GM12878 (cell line): Measurements from ENCODE around the gene PLIN3. TPM values are rescaled to one million over a fixed set of nuclear protein-coding genes. Genes with fewer than 3 reads are reported as not detected.

ENCODE experiments used
- ATAC-seq: fragments of 200-7000 bp; cut with Tn5 transposase; 3 replicates; pipeline ENCODE4 v1.9.1; 2020; ENCODE audit warnings: mild to moderate bottlenecking, moderate library complexity
- BruUV-seq: library from RNA; stranded (reverse); fragments of 400-500 nt; replicated peaks from 2 replicates; lab custom pipeline; 2021; lab: Mats Ljungman, UMichigan
- CTCF ChIA-PET: fragments of 300-600 bp; sonication (Branson Sonifier 250); formaldehyde crosslinking; extraction: SDS; loops from one replicate; lab custom pipeline; 2021; ENCODE audit warnings: inconsistent platforms; lab: Yijun Ruan, JAX
- POLR2A ChIA-PET: fragments of 350-600 bp; formaldehyde crosslinking; extraction: SDS; loops from one replicate; lab custom pipeline; 2021; ENCODE audit warnings: inconsistent platforms; lab: Charles Lee
- RAD21 ChIA-PET: fragments of 300-600 bp; sonication (Branson Sonifier 250); formaldehyde crosslinking; loops from one replicate; lab custom pipeline; 2023; ENCODE audit warnings: antibody characterized with exemption; ENCODE audit not compliant: unreplicated experiment; lab: Charles Lee
- SMC1A ChIA-PET: fragments of 300-600 bp; sonication (Branson Sonifier 250); formaldehyde crosslinking; loops from one replicate; lab custom pipeline; 2023; ENCODE audit not compliant: unreplicated experiment, uncharacterized antibody; lab: Charles Lee
- DNase-seq: peaks from one replicate; pipeline ENCODE4 v3.0.0-alpha.2; 2011; ENCODE audit warnings: low read depth, low spot score
- FAIRE-seq: peaks from 3 replicates; lab custom pipeline; 2011; peaks lifted over from hg19 to GRCh38; lab: Jason Lieb, UNC
- H2AFZ ChIP-seq: 2 replicates; pipeline ENCODE4 v1.6.0; 2011; ENCODE audit warnings: low read depth, low read length, control low read depth; ENCODE audit not compliant: control insufficient read depth
- H3K27ac ChIP-seq: 2 replicates; pipeline ENCODE4 v1.5.1; 2011; ENCODE audit warnings: control low read depth; ENCODE audit not compliant: control insufficient read depth, insufficient read depth
- H3K27me3 ChIP-seq, 2 experiments: replicated peaks in 1 of 2; 2 replicates each; pipeline versions ENCODE4 v1.6.0 to v1.6.1; 2011; ENCODE audit warnings: low read length in 1 of 2; ENCODE audit not compliant: control insufficient read depth in 2 of 2, insufficient read depth in 2 of 2
- H3K36me3 ChIP-seq, 2 experiments: 2 replicates each; pipeline ENCODE4 v1.5.1; 2011; ENCODE audit warnings: low read length in 1 of 2; ENCODE audit not compliant: control insufficient read depth in 2 of 2, insufficient read depth in 2 of 2
- H3K4me1 ChIP-seq: 2 replicates; pipeline ENCODE4 v1.6.1; 2011; ENCODE audit warnings: mild to moderate bottlenecking, low read length, moderate library complexity, mixed read lengths; ENCODE audit not compliant: control insufficient read depth, insufficient read depth
- H3K4me2 ChIP-seq: 2 replicates; pipeline ENCODE4 v1.6.0; 2011; ENCODE audit warnings: control low read depth; ENCODE audit not compliant: control insufficient read depth, insufficient read depth
- H3K4me3 ChIP-seq: fragments of 200-600 bp; sonication (generic); 2 replicates; pipeline ENCODE4 v1.5.1; 2016
- H3K79me2 ChIP-seq: 2 replicates; pipeline ENCODE4 v1.6.0; 2011; ENCODE audit warnings: low read length; ENCODE audit not compliant: control insufficient read depth, insufficient read depth
- H3K9ac ChIP-seq: 2 replicates; pipeline ENCODE4 v1.8.0; 2011; ENCODE audit warnings: low read length, control low read depth, mixed read lengths; ENCODE audit not compliant: control insufficient read depth, insufficient read depth
- H3K9me3 ChIP-seq: replicated peaks from 3 replicates; pipeline ENCODE4 v1.5.1; 2011; ENCODE audit warnings: mild to moderate bottlenecking, low read length; ENCODE audit not compliant: control insufficient read depth, insufficient read depth
- H4K20me1 ChIP-seq: 2 replicates; pipeline ENCODE4 v1.6.0; 2011; ENCODE audit not compliant: control insufficient read depth, insufficient read depth
- BMI1 ChIP-seq: fragments of 450-650 bp; IDR thresholded peaks from 2 replicates; pipeline ENCODE4 v1.6.1; 2016; ENCODE audit warnings: mild to moderate bottlenecking, moderate library complexity, borderline replicate concordance
- CBX3 ChIP-seq: fragments of 200-600 bp; sonication (generic); IDR thresholded peaks from 2 replicates; pipeline ENCODE4 v1.6.1; 2016; ENCODE audit warnings: low read depth, borderline replicate concordance
- CEBPB ChIP-seq, 2 experiments: fragments of 150-350 bp in 1 of 2; IDR thresholded peaks; 2 replicates each; pipeline ENCODE4 v1.6.1; 2012 to 2014; ENCODE audit warnings: low read depth in 2 of 2, low read length in 2 of 2, borderline replicate concordance in 1 of 2, inconsistent platforms in 1 of 2
- EGR1 ChIP-seq, 2 experiments: IDR thresholded peaks; 1 replicate in 1 of 2; 2 replicates in 1 of 2; pipeline ENCODE4 v1.6.1; 2011 to 2012; ENCODE audit warnings: low read depth in 2 of 2, low read length in 2 of 2, borderline replicate concordance in 1 of 2, mild to moderate bottlenecking in 1 of 2, moderate library complexity in 1 of 2
- JUND ChIP-seq: IDR thresholded peaks from 2 replicates; pipeline ENCODE4 v1.6.1; 2012; ENCODE audit warnings: low read depth, mild to moderate bottlenecking, low read length, improper control_type of control experiment, moderate library complexity
- POLR2AphosphoS2 ChIP-seq: IDR thresholded peaks from 2 replicates; pipeline ENCODE4 v1.6.1; 2011; ENCODE audit warnings: low read depth, mild to moderate bottlenecking, low read length, improper control_type of control experiment, moderate library complexity
- REST ChIP-seq: IDR thresholded peaks from 2 replicates; pipeline ENCODE4 v1.6.1; 2012; ENCODE audit warnings: mild to moderate bottlenecking, low read depth, low read length
- SIX5 ChIP-seq: IDR thresholded peaks from 2 replicates; pipeline ENCODE4 v1.6.1; 2011; ENCODE audit warnings: mild to moderate bottlenecking, low read depth, low read length, moderate library complexity; ENCODE audit not compliant: severe bottlenecking
- SMC3 ChIP-seq: IDR thresholded peaks from 2 replicates; pipeline ENCODE4 v1.6.1; 2011; ENCODE audit warnings: low read length, improper control_type of control experiment, borderline replicate concordance
- SREBF1 ChIP-seq: IDR thresholded peaks from 2 replicates; pipeline ENCODE4 v1.6.1; 2012; ENCODE audit warnings: mild to moderate bottlenecking, low read length
- USF1 ChIP-seq: IDR thresholded peaks from 2 replicates; pipeline ENCODE4 v1.6.1; 2011; ENCODE audit warnings: borderline replicate concordance, low read depth, mild to moderate bottlenecking, moderate library complexity, mixed read lengths, low read length; ENCODE audit not compliant: insufficient read depth; ENCODE audit errors: extremely low read length
- WRNIP1 ChIP-seq: IDR thresholded peaks from 2 replicates; pipeline ENCODE4 v1.6.1; 2011; ENCODE audit warnings: low read depth, low read length, improper control_type of control experiment, borderline replicate concordance
- ZZZ3 ChIP-seq: IDR thresholded peaks from 2 replicates; pipeline ENCODE4 v1.6.1; 2011; ENCODE audit warnings: low read depth; ENCODE audit not compliant: control insufficient read depth, insufficient read length
- WGBS: methylation state at CpG from one replicate; pipeline ENCODE4 v1.1.6; 2016; ENCODE audit warnings: low lambda C conversion rate; ENCODE audit not compliant: insufficient replicate concordance, insufficient coverage; ENCODE audit errors: missing lambda C conversion rate; 5-methylcytosine and 5-hydroxymethylcytosine counted together
- in situ Hi-C: fragments of 300-500 bp; cut with MboI; formaldehyde crosslinking; loops from 9 replicates; pipeline ENCODE4 v1.14.3; 2018; ENCODE audit warnings: mixed read lengths
- intact Hi-C: fragments of 100-400 bp; cut with micrococcal nuclease; formaldehyde crosslinking; loops from one replicate; pipeline ENCODE4 v1.14.2; 2022; ENCODE audit not compliant: unreplicated experiment
- polyA plus RNA-seq, 11 experiments: library from polyadenylated mRNA; depleted of rRNA in 4 of 11; unstranded in 6 of 11; stranded (reverse) in 5 of 11; fragments of >200 nt; fragmentation: Nextera tagmentation in 4 of 11; fragmentation: Illumina TruSeq in 1 of 11; extraction: Ambion mirVana in 4 of 11; extraction: Trizol in 1 of 11; gene quantifications; 1 replicate in 1 of 11; 2 replicates in 10 of 11; pipeline versions ENCODE4 v1.2.1 to v1.2.3, GENCODE V29; 2011 to 2016; ENCODE audit warnings: inconsistent platforms in 2 of 11, missing spikeins in 2 of 11, low read depth in 1 of 11
- total RNA-seq, 4 experiments: library from RNA; depleted of rRNA in 3 of 4; stranded (reverse); fragments of >200 nt in 3 of 4; fragmentation: Illumina TruSeq in 1 of 4; extraction: Trizol in 1 of 4; gene quantifications; 2 replicates each; pipeline versions ENCODE4 v1.2.1 to v1.2.3, GENCODE V29; 2013 to 2021
- TF ChIP-seq, protein P1 (sequence below): IDR thresholded peaks from 2 replicates; pipeline ENCODE4 v1.6.1; 2012; ENCODE audit warnings: low read length, inconsistent platforms
- TF ChIP-seq, protein P2 (sequence below): fragments of 450-650 bp; conservative IDR thresholded peaks from 2 replicates; pipeline ENCODE4 v1.6.1; 2017; ENCODE audit warnings: mild to moderate bottlenecking, moderate library complexity

PLIN3 gene
- total and polyA plus RNA-seq, 10 of the 15 experiments (the other 5 are each of a cell fraction or from before 2014, with no cell fraction given): 7.7 to 71.4 (median 66.8) TPM

GRCh38 chr19:4823577-4823976 lies 43.9 kb downstream of the PLIN3 start:
- ATAC-seq (no peak), DNase-seq (no peak), FAIRE-seq (no peak)
- WGBS: 80% methylated on average over 6 of the region's 6 CpGs
- Histone ChIP-seq H3K9me3 (no peaks in the 10 kb centered on the region), H3K79me2 (peaks cover 40% of the 10 kb centered on the region), H2AFZ (no peak overlapping the region), H3K36me3 (peaks cover 2 to 6% of the 10 kb centered on the region in 2 experiments), H3K4me2 (no peak overlapping the region), H3K27me3 (no peaks in the 10 kb centered on the region), H3K4me3 (no peak overlapping the region), H3K4me1 (no peaks in the 10 kb centered on the region), H4K20me1 (peaks cover 4% of the 10 kb centered on the region; the same call in 1 of the 2 replicates), H3K27ac (no peak overlapping the region), H3K9ac (no peak overlapping the region)
- intact Hi-C loops (no loop called here), in situ Hi-C loops (no loop called here)
- no TSS peak for BruUV-seq
- ChIA-PET SMC1A (interaction anchor here (0.7 to 1.5 kb wide), 3 partner anchors 14 to 88 kb away, joined by 3 to 6 read pairs (median 3); no protein-coding TSS in a partner anchor), RAD21 (interaction anchor here (1.1 to 2.3 kb wide), 2 partner anchors 14 to 28 kb away, joined by 4 to 9 read pairs; no protein-coding TSS in a partner anchor), CTCF (interaction anchor here (0.7 to 10.6 kb wide), 7 partner anchors 12 to 215 kb away, joined by 3 to 148 read pairs (median 3); partner anchors contain the start of gene FEM1A), POLR2A (interaction anchor here (0.5 to 2.1 kb wide), 8 partner anchors 11 to 39 kb away, joined by 3 to 7 read pairs (median 4); no protein-coding TSS in a partner anchor)
- TF ChIP-seq SIX5 (no peak), USF1 (no peak), SMC3 (no peak), BMI1 (no peak), SREBF1 (no peak), EGR1 (IDR thresholded peaks at IDR 0.05; ENCODE audit: borderline replicate concordance in 1 of 2, low read depth in 2 of 2, low read length in 2 of 2) (no peak), WRNIP1 (no peak), CBX3 (no peak), CEBPB (IDR thresholded peaks at IDR 0.05; ENCODE audit: borderline replicate concordance in 1 of 2, low read depth in 2 of 2, low read length in 2 of 2) (no peak), JUND (no peak), ZZZ3 (no peak), POLR2AphosphoS2 (no peak), REST (no peak)
- TF ChIP-seq, protein P1, sequence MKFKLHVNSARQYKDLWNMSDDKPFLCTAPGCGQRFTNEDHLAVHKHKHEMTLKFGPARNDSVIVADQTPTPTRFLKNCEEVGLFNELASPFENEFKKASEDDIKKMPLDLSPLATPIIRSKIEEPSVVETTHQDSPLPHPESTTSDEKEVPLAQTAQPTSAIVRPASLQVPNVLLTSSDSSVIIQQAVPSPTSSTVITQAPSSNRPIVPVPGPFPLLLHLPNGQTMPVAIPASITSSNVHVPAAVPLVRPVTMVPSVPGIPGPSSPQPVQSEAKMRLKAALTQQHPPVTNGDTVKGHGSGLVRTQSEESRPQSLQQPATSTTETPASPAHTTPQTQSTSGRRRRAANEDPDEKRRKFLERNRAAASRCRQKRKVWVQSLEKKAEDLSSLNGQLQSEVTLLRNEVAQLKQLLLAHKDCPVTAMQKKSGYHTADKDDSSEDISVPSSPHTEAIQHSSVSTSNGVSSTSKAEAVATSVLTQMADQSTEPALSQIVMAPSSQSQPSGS: no peak
- TF ChIP-seq, protein P2, sequence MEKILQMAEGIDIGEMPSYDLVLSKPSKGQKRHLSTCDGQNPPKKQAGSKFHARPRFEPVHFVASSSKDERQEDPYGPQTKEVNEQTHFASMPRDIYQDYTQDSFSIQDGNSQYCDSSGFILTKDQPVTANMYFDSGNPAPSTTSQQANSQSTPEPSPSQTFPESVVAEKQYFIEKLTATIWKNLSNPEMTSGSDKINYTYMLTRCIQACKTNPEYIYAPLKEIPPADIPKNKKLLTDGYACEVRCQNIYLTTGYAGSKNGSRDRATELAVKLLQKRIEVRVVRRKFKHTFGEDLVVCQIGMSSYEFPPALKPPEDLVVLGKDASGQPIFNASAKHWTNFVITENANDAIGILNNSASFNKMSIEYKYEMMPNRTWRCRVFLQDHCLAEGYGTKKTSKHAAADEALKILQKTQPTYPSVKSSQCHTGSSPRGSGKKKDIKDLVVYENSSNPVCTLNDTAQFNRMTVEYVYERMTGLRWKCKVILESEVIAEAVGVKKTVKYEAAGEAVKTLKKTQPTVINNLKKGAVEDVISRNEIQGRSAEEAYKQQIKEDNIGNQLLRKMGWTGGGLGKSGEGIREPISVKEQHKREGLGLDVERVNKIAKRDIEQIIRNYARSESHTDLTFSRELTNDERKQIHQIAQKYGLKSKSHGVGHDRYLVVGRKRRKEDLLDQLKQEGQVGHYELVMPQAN: no peak
